A673 (cell line): ENCODE measurements around the gene KDM8. TPM values are rescaled to one million over a fixed set of nuclear protein-coding genes. Genes with fewer than 3 reads are reported as not detected.

Experiments
- BruUV-seq: library from RNA; stranded (reverse); fragments of 400-500 nt; replicated peaks from 2 replicates; lab custom pipeline; 2021; lab: Mats Ljungman, UMichigan
- CTCF ChIA-PET: fragments of 300-600 bp; sonication (Branson Sonifier 250); formaldehyde crosslinking; loops from one replicate; lab custom pipeline; 2022; ENCODE audit warnings: antibody characterized with exemption; lab: Charles Lee
- POLR2A ChIA-PET: fragments of 300-600 bp; sonication (Branson Sonifier 250); formaldehyde crosslinking; loops from one replicate; lab custom pipeline; 2022; ENCODE audit warnings: antibody characterized with exemption; ENCODE audit not compliant: low non-redundant PET; lab: Charles Lee
- DNase-seq: peaks from one replicate; pipeline ENCODE4 v3.0.0-alpha.2; 2015; ENCODE audit warnings: low spot score
- H3K27ac ChIP-seq: fragments of 200-600 bp; sonication (generic); 2 replicates; pipeline ENCODE4 v1.5.1; 2016; ENCODE audit warnings: mixed run types, low read depth, mild to moderate bottlenecking, mixed read lengths, antibody characterized with exemption, low read length; ENCODE audit not compliant: poor library complexity, severe bottlenecking
- H3K27me3 ChIP-seq: fragments of 200-600 bp; sonication (generic); replicated peaks from 2 replicates; pipeline ENCODE4 v1.6.1; 2017; ENCODE audit warnings: mixed run types, low read depth, mild to moderate bottlenecking, mixed read lengths, antibody characterized with exemption, low read length; ENCODE audit not compliant: insufficient read depth, poor library complexity
- H3K36me3 ChIP-seq: fragments of 200-600 bp; sonication (generic); 2 replicates; pipeline ENCODE4 v1.6.1; 2016; ENCODE audit warnings: mixed run types, mild to moderate bottlenecking, mixed read lengths, antibody characterized with exemption, low read length; ENCODE audit not compliant: insufficient read depth, poor library complexity, severe bottlenecking
- H3K4me1 ChIP-seq: fragments of 200-600 bp; sonication (generic); 2 replicates; pipeline ENCODE4 v1.6.1; 2017; ENCODE audit warnings: mixed run types, mild to moderate bottlenecking, mixed read lengths, antibody characterized with exemption, low read length; ENCODE audit not compliant: insufficient read depth, poor library complexity, severe bottlenecking
- H3K4me3 ChIP-seq: fragments of 200-600 bp; sonication (generic); 2 replicates; pipeline ENCODE4 v1.5.1; 2016; ENCODE audit warnings: low read depth, mixed run types, mild to moderate bottlenecking, mixed read lengths, low read length; ENCODE audit not compliant: poor library complexity, severe bottlenecking
- H3K9me3 ChIP-seq: fragments of 200-600 bp; sonication (generic); 2 replicates; pipeline ENCODE4 v1.6.1; 2016; ENCODE audit warnings: mixed run types, low read depth, mild to moderate bottlenecking, mixed read lengths, antibody characterized with exemption, low read length; ENCODE audit not compliant: poor library complexity, severe bottlenecking
- EZH2 ChIP-seq: fragments of 200-600 bp; sonication (generic); IDR thresholded peaks from 2 replicates; pipeline ENCODE4 v1.6.1; 2017; ENCODE audit warnings: borderline replicate concordance, low read depth, mild to moderate bottlenecking, mixed read lengths, antibody characterized with exemption, low read length; ENCODE audit not compliant: poor library complexity, severe bottlenecking
- intact Hi-C: fragments of 100-400 bp; cut with micrococcal nuclease; formaldehyde crosslinking; loops from one replicate; pipeline ENCODE4 v1.10.0; 2022; ENCODE audit not compliant: unreplicated experiment
- total RNA-seq: library from RNA; stranded (reverse); gene quantifications from 2 replicates; pipeline ENCODE4 v1.2.3, GENCODE V29; 2021
- TF ChIP-seq, protein P1 (sequence below): fragments of 300-800, 200-600 bp; sonication (generic); conservative IDR thresholded peaks from 2 replicates; pipeline ENCODE4 v1.5.1; 2017; ENCODE audit warnings: low read depth, mild to moderate bottlenecking, antibody characterized with exemption, low read length, moderate library complexity, mixed read lengths

KDM8 gene
- total RNA-seq, 1 experiment from 2014 or later: 8.8 TPM

DNA sequence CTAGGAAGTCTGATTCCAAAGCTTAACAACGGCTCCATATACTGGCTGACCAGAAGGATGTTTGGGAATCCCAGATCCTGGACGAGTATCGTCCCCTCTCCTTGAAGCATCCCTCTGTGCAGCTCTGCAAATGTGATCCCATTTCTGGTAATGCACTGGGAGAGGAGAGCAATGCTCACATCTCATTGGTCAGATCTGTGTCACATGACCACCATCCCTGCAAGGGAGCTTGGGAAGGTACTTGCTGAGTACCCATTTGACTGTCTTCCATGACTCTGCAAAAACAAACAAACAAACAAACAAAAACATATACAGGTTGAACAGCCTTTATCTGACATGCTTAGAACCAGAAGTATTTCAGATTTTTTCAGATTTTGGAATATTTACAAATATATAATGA is 41.9 kb upstream of the KDM8 start:
- no peaks in the 10 kb centered on the region for H3K9me3 ChIP-seq
- TF ChIP-seq, protein P1, sequence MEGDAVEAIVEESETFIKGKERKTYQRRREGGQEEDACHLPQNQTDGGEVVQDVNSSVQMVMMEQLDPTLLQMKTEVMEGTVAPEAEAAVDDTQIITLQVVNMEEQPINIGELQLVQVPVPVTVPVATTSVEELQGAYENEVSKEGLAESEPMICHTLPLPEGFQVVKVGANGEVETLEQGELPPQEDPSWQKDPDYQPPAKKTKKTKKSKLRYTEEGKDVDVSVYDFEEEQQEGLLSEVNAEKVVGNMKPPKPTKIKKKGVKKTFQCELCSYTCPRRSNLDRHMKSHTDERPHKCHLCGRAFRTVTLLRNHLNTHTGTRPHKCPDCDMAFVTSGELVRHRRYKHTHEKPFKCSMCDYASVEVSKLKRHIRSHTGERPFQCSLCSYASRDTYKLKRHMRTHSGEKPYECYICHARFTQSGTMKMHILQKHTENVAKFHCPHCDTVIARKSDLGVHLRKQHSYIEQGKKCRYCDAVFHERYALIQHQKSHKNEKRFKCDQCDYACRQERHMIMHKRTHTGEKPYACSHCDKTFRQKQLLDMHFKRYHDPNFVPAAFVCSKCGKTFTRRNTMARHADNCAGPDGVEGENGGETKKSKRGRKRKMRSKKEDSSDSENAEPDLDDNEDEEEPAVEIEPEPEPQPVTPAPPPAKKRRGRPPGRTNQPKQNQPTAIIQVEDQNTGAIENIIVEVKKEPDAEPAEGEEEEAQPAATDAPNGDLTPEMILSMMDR: no peak
- TF ChIP-seq EZH2: no peak
- ChIA-PET POLR2A (no interaction called here), CTCF (no interaction called here)
- no peaks in the 10 kb centered on the region for H3K27me3 ChIP-seq
- no peak overlapping the region for H3K4me3 ChIP-seq
- no peak for DNase-seq
- H3K27ac ChIP-seq: no peak overlapping the region
- no TSS peak for BruUV-seq
- H3K4me1 ChIP-seq: no peaks in the 10 kb centered on the region
- intact Hi-C loops: no loop called here
- H3K36me3 ChIP-seq: no peaks in the 10 kb centered on the region

- no peak overlapping the region for H3K4me3 ChIP-seq
- H3K4me1 ChIP-seq: no peaks in the 10 kb centered on the region
- DNase-seq: no peak
- intact Hi-C loops: no loop called here
- BruUV-seq: no TSS peak
- H3K9me3 ChIP-seq: no peaks in the 10 kb centered on the region
- TF ChIP-seq, protein P1: no peak
- H3K27ac ChIP-seq: no peak overlapping the region
- ChIA-PET POLR2A (no interaction called here), CTCF (no interaction called here)
- no peaks in the 10 kb centered on the region for H3K36me3 ChIP-seq
- H3K27me3 ChIP-seq: no peaks in the 10 kb centered on the region
Measured at GRCh38 chr16:27164352-27164751, 39.0 kb upstream of the KDM8 start.

DNA sequence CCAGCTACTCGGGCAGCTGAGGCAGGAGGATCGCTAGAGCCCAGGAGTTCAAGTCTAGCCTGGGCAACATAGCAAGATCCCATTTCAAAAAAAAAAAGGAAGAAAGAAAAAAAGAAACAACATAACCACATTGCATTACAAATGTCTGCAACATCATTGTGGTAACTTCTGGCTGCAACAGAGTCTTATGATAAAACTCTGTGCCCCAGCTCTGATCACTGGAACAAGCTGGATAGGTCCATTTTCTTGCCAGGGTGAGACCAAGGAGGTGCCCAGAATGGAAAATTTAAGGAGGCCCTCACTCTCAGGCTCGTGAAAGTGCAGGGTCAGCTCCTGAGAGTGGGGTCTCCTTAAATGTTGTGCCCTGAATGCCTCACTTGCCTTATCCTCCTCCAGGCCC is 37.8 kb upstream of the KDM8 start:
- H3K27ac ChIP-seq: no peak overlapping the region
- H3K36me3 ChIP-seq: no peaks in the 10 kb centered on the region
- H3K9me3 ChIP-seq: no peaks in the 10 kb centered on the region
- ChIA-PET CTCF (no interaction called here), POLR2A (no interaction called here)
- TF ChIP-seq, protein P1: no peak
- no peak for TF ChIP-seq EZH2
- no TSS peak for BruUV-seq
- no peaks in the 10 kb centered on the region for H3K27me3 ChIP-seq
- H3K4me3 ChIP-seq: no peak overlapping the region
- intact Hi-C loops: no loop called here
- no peaks in the 10 kb centered on the region for H3K4me1 ChIP-seq
- no peak for DNase-seq
